Measurements from ENCODE around the gene MTARC2.

Gene MTARC2

GRCh38 chr1:220833436-220833835 is 85.3 kb downstream of the MTARC2 start:
- DNase-seq: no peak

All from activated CD4-positive, alpha-beta T cell treated with anti-CD3 and anti-CD28 coated beads, Interleukin-10, Interleukin-2, amounts not matched to agents 100 ng/mL and 50 ng/mL, durations not matched to agents 16 hours and 8 hours (primary cell).